KBM-7 (cell line): ENCODE measurements around the gene BRD3.
"Not testable (repeated sequence)": the region's sequence is repeated elsewhere in the genome, so short reads cannot be mapped to it uniquely, and the experiment has no call there.

Experiments
- DNase-seq: peaks from one replicate; pipeline ENCODE4 v3.0.0-alpha.2; 2015
- in situ Hi-C: fragments of 300-500 bp; cut with MboI; formaldehyde crosslinking; loops from 2 replicates; pipeline ENCODE4 v1.14.3; 2020; ENCODE audit warnings: low sequenced_read_pairs, low pct_unique_long_range_greater_than_20kb, mixed read lengths

BRD3 gene

DNA sequence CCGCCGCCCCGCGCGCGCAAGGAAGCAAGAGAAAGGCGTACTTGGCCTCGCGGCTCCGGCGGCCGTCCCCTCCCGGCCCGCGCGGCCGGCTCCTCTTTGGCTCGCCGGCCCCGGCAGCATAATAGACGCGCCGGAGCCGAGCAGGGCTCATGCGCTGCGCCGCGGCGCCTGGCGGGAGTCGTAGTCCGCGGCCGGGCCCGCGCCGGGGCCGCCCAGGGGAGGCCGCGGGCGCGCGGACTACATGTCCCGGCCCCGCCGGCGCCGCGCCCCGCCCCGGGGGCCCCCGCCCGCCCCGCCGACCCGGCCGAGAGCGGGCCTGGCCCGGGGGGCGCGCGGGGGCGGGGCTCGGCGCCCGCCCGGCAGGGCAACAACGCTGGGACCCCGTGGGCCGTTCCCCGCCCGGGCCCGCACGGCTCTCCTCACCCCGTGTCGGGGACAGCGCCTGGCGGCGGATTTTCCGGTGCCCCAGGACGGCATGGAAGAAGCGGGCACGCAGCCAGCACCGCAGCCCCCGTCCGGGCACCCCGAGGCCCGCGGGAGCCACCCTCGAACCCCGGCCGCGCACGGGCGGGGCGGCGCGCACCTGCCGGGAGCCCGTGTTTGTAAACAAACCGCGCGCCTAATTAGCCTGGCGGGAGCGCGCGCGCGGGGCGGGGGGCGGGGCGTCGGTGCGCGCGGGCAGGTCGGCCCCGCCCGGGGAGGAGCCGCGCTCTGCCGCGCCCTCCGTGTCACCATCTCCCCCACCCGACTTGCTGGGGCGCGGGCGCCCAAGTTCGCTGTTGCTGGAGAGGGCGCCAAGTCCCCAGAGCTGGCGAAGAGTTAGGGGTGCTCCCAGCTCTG is at the start of gene BRD3:
TSS of gene BRD3 (minus strand) at position 123 of the 840 bp plus-strand sequence. CDS start 14,549 bp downstream, outside the sequence.
- in situ Hi-C loops: no loop called here
- DNase-seq: peak; percentile 79

DNA sequence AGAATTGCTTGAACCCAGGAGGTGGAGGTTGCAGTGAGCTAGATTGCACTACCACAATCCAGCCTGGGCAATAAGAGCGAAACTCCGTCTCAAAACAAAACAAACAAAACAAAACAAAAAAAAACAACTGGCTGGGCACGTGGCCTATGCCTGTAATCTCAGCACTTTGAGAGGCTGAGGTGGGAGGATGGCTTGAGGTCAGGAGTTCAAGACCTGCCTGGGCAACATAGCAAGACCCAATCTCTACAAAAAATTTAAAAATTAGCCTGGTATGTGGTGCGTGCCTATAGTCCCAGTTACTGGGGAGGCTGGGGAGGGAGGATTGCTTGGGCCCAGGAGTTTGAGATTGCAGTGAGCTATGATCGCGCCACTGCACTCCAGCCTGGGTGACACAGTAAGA is 44.7 kb upstream of the BRD3 start:
- no peak for DNase-seq
- in situ Hi-C loops: no loop called here

DNA sequence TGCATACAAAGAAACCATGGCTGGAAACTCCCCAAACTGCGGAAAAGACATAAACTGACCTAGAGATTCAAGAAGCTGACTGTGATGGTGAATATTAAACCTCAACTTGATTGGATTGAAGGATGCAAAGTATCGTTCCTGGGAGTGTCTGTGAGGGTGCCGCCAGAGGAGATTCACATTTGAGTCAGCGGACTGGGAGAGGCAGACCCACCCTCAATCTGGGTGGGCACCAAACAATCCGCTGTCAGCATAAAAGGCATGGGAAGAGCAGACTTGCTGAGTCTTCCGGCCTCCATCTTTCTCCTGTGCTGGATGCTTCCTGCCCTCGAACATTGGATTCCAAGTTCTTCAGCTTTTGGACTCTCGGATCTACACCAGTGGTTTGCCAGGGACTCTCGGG is 43.2 kb upstream of the BRD3 start:
- in situ Hi-C loops: no loop called here

DNA sequence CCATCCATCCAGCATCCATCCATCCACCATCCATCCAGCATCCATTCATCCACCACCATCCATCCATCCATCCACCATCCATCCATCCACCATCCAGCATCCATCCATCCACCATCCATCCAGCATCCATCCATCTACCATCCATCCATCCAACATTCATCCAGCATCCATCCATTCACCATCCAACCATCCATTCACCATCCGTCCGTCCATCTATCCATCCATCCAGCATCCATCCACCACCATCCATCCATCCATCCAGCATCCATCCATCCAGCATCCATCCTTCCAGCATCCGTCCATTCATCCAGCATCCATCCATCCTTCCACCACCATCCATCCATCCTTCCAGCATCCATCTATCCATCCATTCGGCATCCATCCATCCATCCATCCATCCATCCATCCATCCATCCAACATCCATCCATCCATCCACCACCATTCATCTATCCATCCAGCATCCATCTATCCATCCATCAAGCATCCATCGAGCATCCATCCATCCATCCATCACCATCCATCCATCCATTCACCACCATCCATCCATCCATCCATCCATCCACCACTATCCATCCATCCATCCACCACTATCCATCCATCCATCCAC is 35.7 kb upstream of the BRD3 start:
- no peak for DNase-seq
- in situ Hi-C loops: no loop called here

More for the DNA sequence above, 43.2 kb upstream of the BRD3 start:
- DNase-seq: no peak

DNA sequence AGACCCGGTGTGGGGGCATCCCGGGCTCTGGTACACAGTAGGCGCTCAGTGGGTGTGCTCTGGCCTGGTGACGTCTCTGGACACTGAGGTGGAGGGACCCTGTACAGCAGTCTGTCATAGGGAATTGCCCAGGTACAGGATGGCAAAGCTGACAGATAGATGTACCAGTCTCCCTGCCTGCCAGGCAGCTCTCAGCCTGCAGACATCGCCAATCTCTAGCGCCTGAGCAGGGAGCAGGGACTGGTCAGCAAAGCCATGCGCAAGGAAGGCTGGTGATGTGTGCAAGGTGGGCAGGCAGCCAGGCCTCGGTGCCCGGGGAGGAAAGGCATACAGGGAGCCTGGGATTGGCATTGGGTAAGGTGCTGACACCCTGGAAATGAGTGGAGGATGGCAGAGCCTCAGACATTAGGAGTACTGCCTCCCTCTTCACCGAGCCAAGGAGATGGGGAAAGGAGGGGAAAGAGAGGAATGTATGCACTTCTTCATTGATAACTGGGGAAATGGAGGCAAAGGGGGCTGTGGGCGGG is 33.9 kb upstream of the BRD3 start:
- no peak for DNase-seq
- in situ Hi-C loops: no loop called here

DNA sequence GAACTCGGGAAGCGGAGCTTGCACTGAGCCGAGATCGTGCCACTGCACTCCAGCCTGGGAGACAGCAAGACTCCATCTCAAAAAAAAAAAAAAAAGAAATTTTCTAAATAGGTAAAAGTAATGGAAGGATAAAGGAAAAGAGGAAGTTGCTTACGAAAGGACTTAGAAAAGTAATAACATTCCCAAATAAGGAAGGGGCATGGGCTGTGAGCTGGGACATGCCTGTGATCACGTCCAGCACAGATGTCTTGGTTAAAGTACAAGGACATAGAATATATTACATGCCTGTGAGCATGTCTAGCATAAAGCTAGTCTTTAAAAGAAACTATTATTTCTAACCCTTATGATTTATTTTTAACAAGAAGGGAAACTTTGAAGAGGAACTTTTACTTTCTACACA is 33.3 kb upstream of the BRD3 start:
- DNase-seq, in situ Hi-C loops: not testable (repeated sequence)

DNA sequence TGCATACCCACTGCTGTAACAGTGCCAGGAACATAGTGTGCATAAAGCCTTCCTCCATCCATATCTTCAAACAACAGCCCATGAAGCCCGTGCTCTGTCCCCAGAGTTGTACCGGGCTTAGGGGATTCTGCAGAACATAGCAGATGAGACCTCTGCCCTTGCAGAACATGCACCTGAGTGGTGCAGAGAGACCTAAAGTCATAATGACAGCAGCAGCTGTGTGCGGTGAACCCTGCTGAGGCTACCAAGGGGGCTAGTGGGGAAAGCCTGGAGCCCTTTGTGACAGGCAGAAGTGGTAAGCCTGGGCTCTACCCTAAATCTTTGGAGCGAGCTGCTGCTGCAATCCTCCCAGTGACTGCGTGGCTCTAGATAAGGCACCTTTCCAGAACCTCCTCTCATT is 32.2 kb upstream of the BRD3 start:
- no peak for DNase-seq
- in situ Hi-C loops: no loop called here

DNA sequence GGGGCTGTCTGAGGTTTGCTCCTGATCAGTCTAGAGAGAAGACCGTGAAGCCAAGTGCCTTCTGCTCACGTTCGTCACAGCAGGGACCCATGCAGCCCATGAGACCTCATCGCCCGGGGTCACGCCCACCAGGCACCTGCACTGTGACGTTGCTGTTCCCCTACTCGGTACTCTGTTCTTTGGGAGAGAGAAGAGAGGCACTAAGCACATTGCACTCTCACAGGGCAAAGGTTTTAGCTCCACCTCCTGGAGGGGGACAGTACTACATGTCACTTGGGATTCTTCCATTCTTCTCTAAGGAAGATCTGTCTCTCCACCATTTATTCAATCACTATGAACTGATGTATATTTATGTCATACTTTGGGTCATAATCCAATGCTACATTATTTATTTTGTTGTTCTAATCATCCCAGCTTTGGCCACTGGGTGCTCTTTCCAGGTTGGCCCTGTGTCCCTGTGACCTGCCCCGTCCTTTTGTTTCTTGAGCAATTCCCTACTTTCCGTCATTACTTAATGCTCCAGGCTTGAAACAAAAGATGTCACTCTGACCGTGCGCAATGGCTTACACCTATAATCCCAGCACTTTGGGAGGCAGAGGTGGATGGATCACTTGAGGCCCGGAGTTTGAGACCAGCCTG is 31.4 kb upstream of the BRD3 start:
- in situ Hi-C loops: no loop called here
- DNase-seq: peak; percentile 78

DNA sequence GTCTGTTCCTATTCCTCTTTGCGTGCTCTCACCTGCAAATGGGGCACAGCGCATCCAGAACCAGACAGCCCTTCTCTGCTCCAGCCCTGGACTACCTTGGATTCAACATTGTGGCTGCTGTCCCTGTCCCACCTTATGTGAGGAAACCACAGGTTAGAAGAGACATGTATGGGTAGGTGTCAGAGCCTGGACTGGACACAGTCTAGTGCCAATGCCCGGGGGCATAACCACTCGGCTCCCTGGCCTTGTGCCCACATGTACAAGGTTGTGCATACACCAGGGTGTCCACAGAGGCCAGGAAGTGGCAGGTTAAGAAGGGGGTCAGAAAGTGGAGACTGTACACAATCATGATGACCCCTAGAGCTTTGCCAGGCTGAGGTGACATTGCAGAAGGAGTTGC is 22.1 kb upstream of the BRD3 start:
- in situ Hi-C loops: no loop called here
- no peak for DNase-seq

DNA sequence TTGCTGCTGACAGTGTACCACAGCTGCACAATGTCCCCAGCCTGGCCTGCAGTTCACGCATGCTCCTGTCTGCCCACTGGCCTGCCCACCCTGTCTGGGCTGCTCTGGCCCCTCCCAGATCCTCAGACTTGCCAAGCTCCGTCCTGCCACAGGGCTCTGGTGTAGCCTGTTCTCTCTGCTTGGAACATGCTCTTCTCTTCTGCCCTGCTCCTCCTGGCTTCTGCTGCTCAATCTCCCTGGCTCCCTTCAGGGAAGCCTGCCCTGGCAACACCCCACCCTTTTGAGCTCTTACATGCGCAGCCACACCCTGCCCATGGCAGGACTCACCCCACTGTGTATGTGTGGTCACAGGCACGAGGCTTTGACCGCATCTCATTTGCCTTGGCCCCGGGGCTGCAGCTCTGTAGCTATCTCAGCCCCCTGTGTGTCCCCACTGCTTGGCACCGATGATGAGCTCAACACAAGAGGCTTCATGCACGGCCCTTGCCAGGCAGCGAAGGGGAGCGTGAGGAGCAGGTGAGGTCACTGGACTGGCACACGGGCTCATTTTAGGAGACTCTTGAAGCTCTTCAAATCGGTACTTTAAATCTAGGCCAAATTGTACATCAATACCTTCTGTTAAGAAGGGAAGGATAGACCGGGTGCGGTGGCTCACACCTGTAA is 20.4 kb upstream of the BRD3 start:
- DNase-seq: no peak
- in situ Hi-C loops: no loop called here

DNA sequence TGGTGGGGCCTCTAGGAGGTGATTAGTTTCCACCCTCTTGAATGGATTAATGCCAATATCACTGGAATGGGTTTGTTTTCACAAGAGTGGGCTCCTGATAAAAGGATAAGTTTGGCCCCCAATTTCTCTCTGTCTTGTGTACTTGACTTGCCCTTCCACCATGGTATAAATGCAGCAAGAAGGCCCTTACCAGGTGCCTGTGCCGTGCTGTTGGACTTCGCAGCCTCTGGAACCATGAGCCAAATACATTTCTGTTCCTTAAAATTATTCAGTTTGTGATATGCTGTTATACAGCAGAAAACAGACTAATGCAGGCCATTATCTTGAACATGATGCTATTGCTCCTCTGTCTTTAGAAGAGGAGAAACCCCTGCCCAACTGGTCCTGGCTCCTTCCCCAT is 17.8 kb upstream of the BRD3 start:
- no peak for DNase-seq
- in situ Hi-C loops: no loop called here

DNA sequence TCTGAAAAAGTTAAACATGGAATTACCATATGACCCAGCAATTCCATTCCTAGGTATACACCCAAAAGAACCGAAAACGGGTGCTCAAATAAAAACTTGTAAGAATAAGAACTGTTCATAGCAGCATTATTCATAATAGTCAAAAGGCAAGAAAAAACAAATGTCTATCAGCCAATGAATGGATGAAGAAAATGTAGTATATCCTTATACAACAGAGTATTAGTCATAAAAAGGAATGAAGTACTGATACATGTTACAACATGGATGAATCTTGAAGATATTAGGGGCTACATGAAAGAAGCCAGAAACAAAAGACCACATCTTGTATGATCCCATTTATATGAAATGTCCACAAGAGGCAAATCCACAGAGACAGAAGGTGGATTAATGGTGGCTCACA is 15.6 kb upstream of the BRD3 start:
- in situ Hi-C loops: no loop called here
- no peak for DNase-seq

DNA sequence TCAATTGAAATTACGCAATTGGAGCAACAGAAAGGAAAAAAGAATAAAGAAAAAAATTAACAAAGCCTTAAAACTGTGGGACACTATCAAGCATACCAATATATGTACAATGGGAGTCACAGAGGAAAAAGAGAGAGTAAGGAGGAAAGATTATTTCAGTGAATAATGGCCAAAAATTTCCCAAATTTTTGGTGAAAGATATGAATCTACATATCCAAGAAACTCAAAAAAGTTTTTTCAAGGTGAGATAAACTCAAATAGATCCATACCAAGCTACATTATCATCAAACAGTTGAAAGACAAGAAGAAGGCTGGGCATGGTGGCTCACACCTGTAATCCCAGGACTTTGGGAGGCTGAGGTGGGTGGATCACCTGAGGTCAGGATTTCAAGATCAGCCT is 8.8 kb upstream of the BRD3 start:
- DNase-seq: no peak
- in situ Hi-C loops: no loop called here

DNA sequence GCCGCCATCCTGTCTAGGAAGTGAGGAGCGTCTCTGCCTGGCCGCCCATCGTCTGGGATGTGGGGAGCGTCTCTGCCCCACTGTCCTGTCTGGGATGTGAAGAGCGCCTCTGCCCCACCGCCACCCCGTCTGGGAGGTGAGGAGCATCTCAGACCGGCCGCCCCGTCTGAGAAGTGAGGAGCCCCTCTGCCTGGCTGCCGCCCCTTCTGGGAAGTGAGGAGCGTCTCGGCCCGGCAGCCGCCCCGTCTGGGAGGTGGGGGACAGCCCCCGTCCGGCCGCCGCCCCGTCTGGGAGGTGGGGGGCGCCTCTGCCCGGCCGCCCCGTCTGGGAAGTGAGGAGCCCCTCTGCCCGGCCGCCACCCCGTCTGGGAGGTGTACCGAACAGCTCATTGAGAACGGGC is 7.9 kb upstream of the BRD3 start:
- DNase-seq, in situ Hi-C loops: not testable (repeated sequence)

DNA sequence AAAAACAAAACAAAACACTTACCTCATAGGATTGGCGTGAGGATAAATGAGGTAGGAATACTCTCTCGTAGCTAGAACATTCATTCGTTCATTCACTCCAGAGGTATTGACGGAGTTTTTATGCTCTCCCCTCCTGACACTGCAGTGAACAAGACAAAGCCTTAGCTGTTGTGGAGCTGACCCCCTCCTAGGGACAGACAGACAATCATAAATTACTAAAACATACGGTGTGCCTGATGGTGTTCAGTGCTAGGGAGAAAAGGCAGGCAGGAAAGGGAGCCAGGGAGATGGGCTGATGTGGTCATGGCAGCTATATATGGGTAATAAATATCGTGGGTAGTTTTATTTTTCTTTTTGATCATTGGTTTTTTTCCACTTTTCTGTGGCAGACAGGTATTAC is 5.7 kb upstream of the BRD3 start:
- in situ Hi-C loops: no loop called here
- DNase-seq: no peak

DNA sequence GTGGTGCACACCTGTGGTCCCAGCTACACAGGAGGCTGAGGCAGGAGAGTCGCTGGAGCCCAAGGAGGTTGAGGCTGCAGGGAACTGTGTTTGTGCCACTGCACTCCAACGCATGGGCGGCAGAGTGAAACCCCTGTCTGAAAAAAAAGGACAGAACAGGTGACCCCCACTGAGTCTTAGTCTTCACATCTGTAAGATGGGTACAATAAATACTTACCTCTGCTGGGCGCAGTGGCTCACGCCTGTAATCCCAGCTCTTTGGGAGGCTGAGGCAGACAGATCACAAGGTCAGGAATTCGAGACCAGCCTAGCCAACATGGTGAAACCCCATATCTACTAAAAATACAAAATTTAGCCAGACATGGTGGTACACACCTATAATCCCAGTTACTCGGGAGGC is 4.9 kb upstream of the BRD3 start:
- DNase-seq, in situ Hi-C loops: not testable (repeated sequence)

DNA sequence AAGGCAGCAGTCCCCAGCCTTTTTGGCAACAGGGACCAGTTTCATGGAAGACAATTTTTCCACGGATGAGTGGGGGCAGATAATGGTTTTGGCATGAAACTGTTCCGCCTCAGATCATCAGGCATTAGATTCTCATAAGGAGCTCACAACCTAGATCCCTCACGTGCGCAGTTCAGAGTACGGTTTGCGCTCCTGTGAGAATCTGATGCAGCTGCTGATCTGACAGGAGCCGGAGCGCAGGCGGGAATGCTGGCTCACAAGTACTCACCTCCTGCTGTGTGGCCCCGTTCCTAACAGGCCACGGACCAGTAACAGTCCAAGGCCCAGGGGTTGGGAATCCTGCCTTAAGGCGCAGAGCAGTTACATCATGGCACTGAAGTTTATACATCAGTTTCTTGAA is 3.3 kb upstream of the BRD3 start:
- in situ Hi-C loops: no loop called here

DNA sequence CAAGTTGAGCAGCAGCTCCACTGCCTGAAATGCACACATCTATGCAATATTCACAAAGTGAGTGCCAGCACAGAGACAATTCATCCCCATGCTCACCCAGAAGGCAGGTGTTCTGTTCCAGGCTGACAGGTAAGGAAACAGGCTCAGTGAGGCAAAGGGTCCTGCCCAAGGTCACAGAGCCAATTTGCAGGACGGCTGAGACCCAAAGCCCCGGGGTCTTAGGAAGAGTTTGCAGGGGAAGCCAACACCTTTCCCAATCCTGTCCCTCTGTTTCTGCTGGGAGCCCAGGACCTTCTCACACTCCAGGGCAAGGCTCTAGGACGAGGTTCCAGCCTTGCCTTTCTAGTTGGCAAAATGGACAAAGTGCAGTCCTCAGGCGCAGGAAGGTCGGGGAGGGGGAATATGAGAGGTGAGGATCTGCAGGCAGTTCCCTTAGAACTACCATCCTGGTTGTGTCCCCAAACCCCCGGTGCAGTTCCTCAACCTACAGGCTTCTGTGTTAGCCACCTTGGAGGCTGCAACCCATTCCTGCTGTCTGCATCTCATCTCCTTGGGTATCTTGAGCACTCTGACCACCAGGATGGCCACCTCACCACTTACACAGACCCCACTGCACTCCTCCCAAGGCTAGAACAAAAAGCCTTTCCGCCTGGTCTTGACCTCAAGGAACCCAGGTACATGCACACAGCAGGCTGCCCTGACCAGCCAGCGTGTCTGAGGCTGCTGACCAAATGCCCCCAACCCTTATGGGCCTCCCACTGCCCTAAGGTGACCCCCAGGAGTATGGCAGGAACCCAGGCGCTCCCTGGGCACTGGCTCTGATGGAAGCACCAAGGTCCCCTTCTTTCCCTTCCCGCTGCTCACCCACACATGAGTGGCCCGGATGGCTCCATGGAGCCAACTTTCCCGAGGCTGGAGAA is 1.9 kb upstream of the BRD3 start:
- DNase-seq: no peak
- in situ Hi-C loops: no loop called here

More for the DNA sequence above, 3.3 kb upstream of the BRD3 start:
- DNase-seq: no peak
